Thyroid gland (tissue), 4 donors: ENCODE measurements around the gene WDR87.

Experiments used
- CTCF ChIP-seq, 6 experiments: fragments of 200-600 bp in 3 of 6; fragments of 450-650 bp in 3 of 6; sonication (generic) in 3 of 6; IDR thresholded peaks; one replicate each; pipeline ENCODE4 v1.5.1; 2016 to 2019; ENCODE audit warnings: antibody characterized with exemption in 6 of 6, mild to moderate bottlenecking in 2 of 6, inconsistent platforms in 1 of 6, moderate library complexity in 1 of 6
- POLR2A ChIP-seq, 2 donors: fragments of 450-650 bp; IDR thresholded peaks; one replicate each; pipeline ENCODE4 v1.6.1; 2017; ENCODE audit warnings: antibody characterized with exemption in 2 of 2, mild to moderate bottlenecking in 2 of 2, moderate library complexity in 1 of 2

DNA sequence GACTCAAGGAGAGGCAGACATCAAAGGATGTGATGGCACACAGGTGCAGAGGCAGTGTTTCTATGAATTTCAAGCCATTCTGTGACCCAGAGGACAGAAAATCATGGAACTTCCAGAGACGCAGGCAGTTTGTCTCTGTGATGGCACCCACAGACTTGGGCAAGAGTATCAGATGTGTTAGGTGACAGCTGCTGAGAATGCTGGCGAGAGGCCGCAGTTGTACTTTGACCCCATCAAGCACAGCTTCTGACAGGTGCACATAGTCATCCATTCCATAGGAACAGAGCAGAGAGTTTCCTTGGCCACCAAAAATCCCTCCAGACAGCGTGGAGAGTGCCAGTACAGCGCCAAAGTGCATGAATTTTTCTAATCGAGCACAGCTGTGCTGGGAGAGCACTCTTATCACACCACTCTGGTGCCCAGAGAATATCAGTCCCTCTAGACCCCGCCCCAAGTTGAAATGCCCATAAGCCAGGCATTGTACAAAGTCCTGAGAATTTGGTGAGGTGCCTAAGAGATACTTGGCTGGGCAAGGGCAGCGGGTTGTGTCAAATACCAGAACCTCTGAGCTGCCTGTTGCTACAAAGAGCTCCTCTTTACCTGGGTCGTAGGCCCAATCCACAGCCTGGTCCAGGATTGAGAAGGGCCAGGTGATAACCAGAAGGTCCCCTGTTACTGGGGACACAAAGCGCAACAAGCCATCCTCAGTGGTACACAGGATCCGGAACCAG, 12.4 kb downstream of the WDR87 start:
- TF ChIP-seq CTCF (IDR thresholded peaks at IDR 0.05) (no peak), POLR2A (IDR thresholded peaks at IDR 0.05) (no peak)
